GM19452 (cell line): ENCODE data around the gene RNF145.

Experiments
- ATAC-seq: cut with Tn5 transposase; IDR thresholded peaks from one replicate; pipeline ENCODE4 v1.9.1; 2021; ENCODE audit not compliant: unreplicated experiment

RNF145 gene

GRCh38 chr5:159195775-159196174 lies 13.6 kb downstream of the RNF145 start:
- no peak for ATAC-seq

DNA sequence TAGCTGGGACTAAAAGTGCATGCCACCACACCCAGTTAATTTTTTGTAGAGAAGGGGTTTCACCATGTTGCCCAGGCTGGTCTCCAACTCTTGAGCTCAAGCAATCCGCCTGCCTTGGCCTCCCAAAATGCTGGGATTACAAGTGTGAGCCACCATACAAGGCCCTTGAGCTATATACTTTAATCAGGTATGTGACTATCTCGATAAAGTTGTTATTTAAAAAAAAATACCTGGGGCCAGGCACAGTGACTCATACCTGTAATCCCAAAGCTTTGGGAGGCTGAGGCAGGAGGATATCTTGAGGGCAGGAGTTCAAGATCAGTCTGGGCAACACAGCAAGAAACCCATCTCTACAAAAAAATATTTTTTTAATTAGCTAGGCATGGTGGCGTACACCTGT lies 19.2 kb downstream of the RNF145 start:
- ATAC-seq, result no peak

DNA sequence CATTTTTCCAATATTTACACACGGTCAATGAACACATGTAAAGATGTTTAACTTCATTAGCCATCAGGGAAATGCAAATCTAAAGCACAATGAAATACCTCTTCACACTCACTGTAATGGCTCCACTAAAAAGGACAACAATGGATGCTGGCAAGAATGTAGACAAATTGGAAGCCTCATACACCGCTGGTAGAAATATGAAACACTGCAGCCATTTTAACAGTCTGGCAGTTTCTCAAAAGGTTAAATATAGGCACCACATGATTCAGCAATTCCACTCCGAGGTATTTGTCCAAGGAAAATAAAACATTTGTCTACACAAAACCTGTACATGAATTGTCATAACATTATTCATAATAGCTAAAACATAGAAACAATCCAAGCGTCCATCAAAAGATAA lies 20.0 kb downstream of the RNF145 start:
- no peak for ATAC-seq

- ATAC-seq, result no peak
Observed at GRCh38 chr5:159187719-159188118, 21.6 kb downstream of the RNF145 start.

GRCh38 chr5:159186319-159186718 lies 23.0 kb downstream of the RNF145 start:
- ATAC-seq, result no peak

- no peak for ATAC-seq
Observed at GRCh38 chr5:159185773-159186172, 23.6 kb downstream of the RNF145 start.

DNA sequence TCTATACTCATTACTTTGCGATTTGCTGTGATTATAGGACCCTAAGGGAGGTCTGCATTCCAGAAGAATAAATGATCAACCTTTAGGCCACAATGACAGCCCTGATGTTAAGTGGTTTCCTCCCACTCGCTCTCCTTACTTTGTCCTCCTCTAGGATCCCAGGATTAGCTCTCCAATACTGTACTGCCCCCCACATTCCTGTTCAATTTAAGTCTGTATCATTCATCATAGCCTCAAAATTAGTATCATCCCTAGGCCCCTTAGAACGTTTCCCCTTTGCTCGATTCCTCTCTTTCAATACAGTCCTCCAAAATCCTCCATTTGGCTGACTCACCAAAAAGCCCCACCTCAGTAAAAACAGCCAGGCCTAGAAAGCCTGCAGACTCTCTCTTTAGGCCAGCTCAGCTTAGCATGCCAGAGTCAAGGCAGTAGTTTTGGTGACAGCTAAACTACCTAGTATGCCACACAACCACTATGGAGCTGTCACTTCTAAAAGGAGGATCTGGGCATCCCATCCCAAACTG lies 24.4 kb downstream of the RNF145 start:
- no peak for ATAC-seq

- no peak for ATAC-seq
Observed at GRCh38 chr5:159184236-159184635, 25.1 kb downstream of the RNF145 start.

GRCh38 chr5:159183247-159183646 lies 26.1 kb downstream of the RNF145 start:
- ATAC-seq, result no peak

DNA sequence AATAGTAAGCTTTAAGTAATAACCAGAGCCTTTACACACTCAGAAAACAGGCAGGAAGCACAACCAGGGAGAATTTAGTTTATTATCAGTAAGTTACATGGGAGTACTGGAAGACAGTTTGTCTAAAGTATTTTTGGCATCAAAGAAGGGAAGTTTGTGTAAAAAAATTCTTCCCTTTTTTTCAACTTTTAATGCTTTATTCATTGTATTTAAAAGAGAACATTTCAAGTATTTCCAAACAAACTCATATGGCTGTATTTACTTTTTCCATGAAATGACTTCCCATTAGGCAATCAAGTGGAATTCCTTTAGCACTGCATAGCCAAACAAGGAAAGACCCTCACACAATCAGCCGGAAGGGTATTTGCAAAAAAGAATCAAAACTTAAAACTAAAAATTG lies 26.7 kb downstream of the RNF145 start:
- no peak for ATAC-seq

GRCh38 chr5:159181651-159182050 lies 27.7 kb downstream of the RNF145 start:
- no peak for ATAC-seq

DNA sequence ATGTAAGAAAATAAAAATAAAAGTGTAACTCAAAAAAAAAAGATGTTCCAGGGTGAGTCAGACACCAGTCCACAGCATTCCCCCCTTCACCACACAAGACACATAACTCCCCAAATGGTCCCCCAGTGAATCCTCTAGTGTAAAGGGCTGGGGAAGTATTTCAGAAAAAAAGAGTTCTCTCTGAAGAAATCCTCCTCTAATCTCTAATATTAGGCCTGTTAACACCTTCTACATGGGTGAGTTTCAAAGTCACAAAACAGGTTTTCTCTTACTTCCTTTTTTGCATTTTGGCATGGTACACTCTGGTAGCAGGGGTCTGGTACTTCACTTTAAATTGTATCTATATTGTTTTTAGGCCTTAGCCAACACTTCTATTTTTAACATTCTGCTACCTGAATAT lies 28.2 kb downstream of the RNF145 start:
- ATAC-seq, result peak; percentile 62

DNA sequence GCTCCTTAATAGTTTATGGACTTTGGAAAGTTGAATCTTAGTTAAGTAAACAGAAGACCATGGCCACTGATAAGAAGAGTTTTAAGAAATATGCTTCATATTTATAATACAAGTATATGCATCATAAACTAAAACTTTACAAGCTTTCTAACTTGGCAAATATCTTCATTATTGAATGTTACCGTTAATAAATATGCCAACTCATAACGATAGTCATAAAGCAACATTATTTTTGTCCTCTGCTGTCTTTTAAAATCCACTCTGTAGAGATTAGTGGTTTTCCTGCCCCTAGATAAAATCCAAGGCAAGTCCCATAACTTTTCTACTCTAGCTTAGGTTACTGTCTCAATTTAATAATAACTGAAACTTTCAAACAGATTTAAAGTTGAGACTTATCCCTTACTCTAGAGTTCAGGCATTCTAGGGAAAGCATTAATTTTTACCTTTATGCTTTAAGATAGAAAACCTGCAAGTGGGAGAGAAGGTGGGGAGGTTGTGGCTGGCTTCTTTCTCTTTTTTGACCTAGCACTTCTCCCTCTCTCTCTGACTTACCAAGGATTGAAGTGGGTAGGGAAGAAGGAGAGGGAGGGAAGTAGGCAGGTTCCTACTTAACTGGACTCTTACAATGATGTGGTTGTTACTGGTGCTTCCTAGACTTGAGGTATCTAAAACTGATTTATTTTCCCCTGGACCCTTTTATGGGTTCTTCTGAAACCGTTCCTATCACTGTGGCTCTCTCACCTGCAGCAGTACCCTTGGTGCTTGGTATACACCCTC lies 29.6 kb downstream of the RNF145 start:
- no peak for ATAC-seq

DNA sequence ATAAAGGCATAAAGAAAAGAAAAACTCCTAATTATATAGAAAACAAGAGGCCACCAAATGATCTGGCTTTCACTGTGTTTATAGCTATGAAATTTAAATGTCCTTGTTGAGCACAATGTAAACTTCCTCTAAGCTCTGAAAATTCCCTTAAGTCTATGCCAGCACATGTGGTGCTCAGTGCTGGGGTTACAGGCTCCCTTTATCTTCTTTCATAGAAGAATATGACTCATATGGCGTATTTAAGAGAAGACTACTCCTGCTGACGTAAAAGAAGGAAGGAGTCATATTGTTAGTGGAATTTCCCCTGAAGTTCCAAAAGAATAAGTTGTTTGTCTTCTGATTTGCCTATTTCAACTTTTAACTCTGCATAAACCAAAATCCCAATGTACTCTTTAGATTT lies 30.4 kb downstream of the RNF145 start:
- ATAC-seq, result peak; percentile 59

DNA sequence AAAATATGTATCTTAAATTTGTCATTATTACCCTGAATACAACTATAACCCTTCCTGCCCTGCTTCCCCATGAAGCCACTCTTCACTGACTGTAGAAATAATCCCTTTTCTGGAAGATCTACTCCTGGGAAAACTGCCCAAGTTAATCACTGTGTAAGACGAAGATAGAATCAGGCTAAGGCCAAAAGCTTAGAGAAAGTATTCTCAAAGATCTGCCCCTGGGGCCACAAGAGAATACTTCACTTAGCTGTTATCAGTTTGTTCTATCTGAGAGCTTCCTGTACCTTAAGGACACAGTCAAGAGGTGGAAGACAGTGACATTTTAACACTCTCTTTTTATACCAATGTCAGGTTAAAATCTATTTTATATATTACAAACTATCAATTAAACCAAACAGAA lies 33.8 kb downstream of the RNF145 start:
- no peak for ATAC-seq

DNA sequence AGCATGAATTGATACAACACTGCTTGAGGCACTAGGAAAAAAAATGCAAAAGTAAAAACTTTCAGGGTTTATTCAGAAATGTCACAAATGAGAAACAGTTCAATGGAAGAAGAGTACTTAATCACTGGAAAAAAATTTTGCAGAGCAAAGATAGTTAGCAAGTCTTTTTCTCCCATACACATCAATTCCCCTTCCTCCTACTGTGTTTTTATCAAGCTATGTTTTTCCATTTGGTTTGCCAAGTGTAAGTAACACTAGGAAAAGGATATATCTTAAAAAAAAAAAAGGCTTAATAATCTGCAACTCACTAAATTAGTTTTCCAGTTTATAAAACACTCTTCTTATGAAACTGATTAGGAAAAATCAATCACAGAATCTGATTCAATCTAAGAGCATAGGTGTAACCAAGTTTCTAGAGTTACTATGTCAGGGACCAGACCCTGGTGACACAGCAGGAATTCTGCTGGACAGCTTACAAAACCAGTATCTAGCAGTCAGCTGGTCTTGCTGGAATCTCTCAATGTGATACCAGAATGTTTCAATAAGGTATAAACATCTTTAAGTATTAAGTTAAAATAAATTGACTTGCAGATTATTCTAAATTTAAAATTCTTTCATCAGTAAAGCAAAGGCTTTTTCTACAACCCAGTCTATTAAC lies 34.7 kb downstream of the RNF145 start:
- no peak for ATAC-seq

DNA sequence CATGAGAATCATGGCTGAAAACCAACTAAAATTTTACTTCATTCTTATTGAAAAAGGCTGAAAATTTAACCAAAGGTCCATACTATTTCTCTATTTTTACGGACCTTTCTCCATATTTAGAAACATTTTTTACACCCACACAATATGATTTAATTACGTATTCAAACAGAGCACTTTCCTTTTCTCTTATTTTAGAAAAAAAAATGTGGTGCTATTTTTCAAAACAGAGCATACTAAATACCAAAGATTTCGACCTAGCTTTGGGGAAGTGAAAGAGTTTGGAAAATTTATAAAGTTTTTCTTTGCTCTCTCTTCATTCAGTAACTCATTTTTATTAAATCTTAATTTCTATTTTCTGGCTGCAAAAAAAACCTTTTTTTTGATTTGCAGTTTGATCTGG lies 38.1 kb downstream of the RNF145 start:
- no peak for ATAC-seq

- no peak for ATAC-seq
Observed at GRCh38 chr5:159170021-159170420, 39.3 kb downstream of the RNF145 start.

GRCh38 chr5:159166416-159166815 lies 42.9 kb downstream of the RNF145 start:
- ATAC-seq, result no peak

DNA sequence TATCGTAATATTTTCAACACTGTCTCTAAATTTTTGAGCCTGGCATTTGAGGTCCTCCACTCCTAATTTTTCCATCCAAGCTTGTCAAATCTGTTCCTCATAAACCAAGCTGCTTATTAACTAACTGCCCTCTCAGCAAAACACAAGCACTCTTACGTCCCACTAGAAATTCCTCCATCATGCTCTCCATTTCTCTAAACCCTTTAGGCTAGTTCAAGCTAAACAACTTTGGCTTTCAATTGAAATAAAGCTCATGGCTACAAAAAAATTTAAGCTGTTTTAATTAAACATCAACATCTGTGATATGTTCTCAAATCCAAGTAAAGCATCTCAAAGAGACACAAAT lies 45.7 kb downstream of the RNF145 start:
- no peak for ATAC-seq

GRCh38 chr5:159163027-159163700 lies 46.2 kb downstream of the RNF145 start:
- no peak for ATAC-seq
